ENCODE results near the gene SLC39A13.
A peak's percentile ranks its signal among the peaks of the same experiment; 100 is the strongest.

The SLC39A13 gene

DNA sequence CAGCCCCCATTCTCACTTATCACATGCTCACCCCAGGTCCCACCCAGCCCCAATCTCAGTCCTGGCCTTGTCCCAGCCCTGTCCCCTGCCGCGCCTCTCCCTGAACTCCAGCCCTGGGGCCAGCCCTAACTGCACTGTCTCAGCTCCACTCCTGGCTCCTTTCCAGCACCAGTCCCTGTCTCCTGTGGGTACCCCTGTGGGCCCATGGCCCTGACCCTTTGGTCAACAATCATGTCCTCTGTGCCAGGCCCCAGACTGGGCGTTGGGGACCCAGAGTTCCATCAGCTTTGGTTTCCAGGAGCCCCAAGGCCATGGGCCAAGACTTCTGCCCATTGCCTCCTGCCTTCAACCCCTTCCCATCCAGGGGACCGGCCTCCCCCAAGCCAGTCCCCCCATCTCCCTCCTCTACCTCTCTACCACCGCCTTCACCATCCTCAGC, 30.8 kb upstream of the SLC39A13 start:
- Histone ChIP-seq H3K4me3 (peak overlapping the region; percentile 31 to 42), H3K36me3 (no peaks in the 10 kb centered on the region), H3K27me3 (no peaks in the 10 kb centered on the region), H3K4me1 (no peaks in the 10 kb centered on the region), H3K27ac (peak overlapping the region in 1 of 2 donors; percentile 10), H3K9me3 (no peaks in the 10 kb centered on the region)
- TF ChIP-seq, protein P1, sequence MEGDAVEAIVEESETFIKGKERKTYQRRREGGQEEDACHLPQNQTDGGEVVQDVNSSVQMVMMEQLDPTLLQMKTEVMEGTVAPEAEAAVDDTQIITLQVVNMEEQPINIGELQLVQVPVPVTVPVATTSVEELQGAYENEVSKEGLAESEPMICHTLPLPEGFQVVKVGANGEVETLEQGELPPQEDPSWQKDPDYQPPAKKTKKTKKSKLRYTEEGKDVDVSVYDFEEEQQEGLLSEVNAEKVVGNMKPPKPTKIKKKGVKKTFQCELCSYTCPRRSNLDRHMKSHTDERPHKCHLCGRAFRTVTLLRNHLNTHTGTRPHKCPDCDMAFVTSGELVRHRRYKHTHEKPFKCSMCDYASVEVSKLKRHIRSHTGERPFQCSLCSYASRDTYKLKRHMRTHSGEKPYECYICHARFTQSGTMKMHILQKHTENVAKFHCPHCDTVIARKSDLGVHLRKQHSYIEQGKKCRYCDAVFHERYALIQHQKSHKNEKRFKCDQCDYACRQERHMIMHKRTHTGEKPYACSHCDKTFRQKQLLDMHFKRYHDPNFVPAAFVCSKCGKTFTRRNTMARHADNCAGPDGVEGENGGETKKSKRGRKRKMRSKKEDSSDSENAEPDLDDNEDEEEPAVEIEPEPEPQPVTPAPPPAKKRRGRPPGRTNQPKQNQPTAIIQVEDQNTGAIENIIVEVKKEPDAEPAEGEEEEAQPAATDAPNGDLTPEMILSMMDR (IDR thresholded peaks at IDR 0.05): no peak
- intact Hi-C loops (cut with DNase I; ENCODE audit: low total_unique reads): loop anchor here (5.0 to 10.0 kb wide), 2 partner anchors 70 to 477 kb away; partner anchors contain the start of gene RAPSN
- DNase-seq: no peak

DNA sequence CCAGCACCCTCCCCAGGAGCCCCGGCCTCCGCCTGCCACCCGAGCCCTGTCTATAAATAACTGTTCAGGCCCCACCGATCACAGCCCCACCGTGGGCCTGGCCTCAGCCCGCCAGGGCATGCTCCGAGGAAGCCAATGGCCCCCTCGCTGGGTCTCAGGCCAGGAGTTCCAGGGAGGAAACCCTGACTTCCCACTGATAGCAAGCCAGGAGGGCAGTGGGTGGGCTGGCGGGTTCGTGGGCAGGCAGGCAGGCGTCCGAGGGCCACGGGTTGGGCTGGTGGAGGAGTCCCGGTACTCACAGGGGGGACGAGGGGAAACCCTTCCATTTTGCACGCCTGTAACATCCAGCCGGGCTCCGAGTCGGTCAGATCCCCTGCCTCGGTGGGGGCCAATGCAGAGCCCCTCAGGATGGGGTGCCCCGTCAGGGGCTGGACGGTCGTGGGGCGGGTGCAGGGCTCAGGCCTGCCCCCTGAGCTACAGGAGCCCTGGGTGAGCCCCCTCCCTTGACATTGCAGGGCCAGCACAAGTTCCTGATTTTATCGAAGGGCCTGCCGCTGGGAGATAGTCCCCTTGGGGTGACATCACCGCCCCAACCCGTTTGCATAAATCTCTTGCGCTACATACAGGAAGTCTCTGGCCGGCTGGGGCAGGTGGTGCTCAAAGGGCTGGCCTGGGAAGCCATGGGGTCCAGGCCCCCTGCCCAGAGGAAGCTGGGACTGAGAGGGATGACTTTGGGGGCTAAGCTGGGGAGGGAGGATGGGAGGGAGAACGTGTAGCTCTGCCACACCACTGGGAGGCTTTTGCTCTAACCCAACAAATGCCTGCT, 30.2 kb upstream of the SLC39A13 start, which contains the start of gene SPI1:
SPI1 (minus strand) TSS at position 538 of the 826 bp plus-strand sequence; CDS start at position 344, 194 bp downstream.
- no peaks in the 10 kb centered on the region for H3K36me3 ChIP-seq
- no peaks in the 10 kb centered on the region for H3K27me3 ChIP-seq
- H3K27ac ChIP-seq: peak within 1 kb of the TSS in 1 of 2 donors; percentile 10
- no peaks in the 10 kb centered on the region for H3K4me1 ChIP-seq
- DNase-seq: peak; percentile 69 to 85
- H3K9me3 ChIP-seq: no peaks in the 10 kb centered on the region
- TF ChIP-seq, protein P1 (IDR thresholded peaks at IDR 0.05): no peak
- peak within 1 kb of the TSS; percentile 31 to 42 for H3K4me3 ChIP-seq
- intact Hi-C loops (cut with DNase I; ENCODE audit: low total_unique reads): loop anchor here (5.0 to 10.0 kb wide), 2 partner anchors 69 to 477 kb away; partner anchors contain the start of gene RAPSN

DNA sequence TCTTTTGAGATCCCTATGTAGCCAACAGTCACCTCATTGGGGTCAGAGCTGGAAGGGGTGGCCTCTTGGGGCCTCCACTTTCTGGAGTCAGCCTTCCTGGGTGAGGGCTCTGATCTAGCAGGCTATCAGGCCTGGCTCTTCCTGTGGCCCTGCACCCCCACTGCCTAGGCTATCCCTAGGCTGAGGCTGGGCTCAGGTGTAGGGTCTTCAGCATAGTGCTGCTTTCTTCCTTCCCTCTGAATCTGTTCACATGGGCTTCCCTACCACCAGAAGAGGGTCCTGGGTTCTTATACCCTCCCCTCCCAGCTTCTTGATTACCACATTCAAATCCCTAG, 29.6 kb upstream of the SLC39A13 start:
- intact Hi-C loops (cut with DNase I; ENCODE audit: low total_unique reads): loop anchor here (5.0 to 10.0 kb wide), 2 partner anchors 68 to 476 kb away; partner anchors contain the start of gene RAPSN
- Histone ChIP-seq H3K4me3 (no peak overlapping the region), H3K27ac (no peak overlapping the region), H3K27me3 (no peaks in the 10 kb centered on the region), H3K4me1 (no peaks in the 10 kb centered on the region), H3K9me3 (no peaks in the 10 kb centered on the region), H3K36me3 (no peaks in the 10 kb centered on the region)
- no peak for DNase-seq
- TF ChIP-seq, protein P1 (IDR thresholded peaks at IDR 0.05): no peak

DNA sequence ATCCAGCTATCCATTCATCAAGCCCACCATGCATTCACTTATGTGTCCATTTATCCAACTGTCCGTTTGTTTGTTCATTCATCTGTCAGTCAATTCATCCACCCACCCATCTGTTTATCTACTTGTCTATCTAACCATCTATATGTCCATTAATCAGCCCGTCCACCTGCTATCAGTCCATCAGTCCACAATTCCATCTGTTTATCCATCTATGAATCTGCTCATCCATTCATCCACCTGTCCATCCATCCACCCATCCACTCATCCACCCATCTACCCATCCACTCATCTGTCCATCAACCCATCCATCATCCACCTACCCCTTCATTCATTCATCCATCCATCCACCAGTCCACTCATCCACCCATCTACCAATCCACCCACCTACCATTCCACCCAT, 29.1 kb upstream of the SLC39A13 start:
- TF ChIP-seq, protein P1 (IDR thresholded peaks at IDR 0.05): no peak
- H3K27ac ChIP-seq: no peak overlapping the region
- no peak for DNase-seq
- H3K27me3 ChIP-seq: no peaks in the 10 kb centered on the region
- intact Hi-C loops (cut with DNase I; ENCODE audit: low total_unique reads): loop anchor here (5.0 to 10.0 kb wide), 2 partner anchors 68 to 475 kb away; partner anchors contain the start of gene RAPSN
- H3K4me1 ChIP-seq: no peaks in the 10 kb centered on the region
- no peak overlapping the region for H3K4me3 ChIP-seq
- no peaks in the 10 kb centered on the region for H3K9me3 ChIP-seq
- H3K36me3 ChIP-seq: no peaks in the 10 kb centered on the region

DNA sequence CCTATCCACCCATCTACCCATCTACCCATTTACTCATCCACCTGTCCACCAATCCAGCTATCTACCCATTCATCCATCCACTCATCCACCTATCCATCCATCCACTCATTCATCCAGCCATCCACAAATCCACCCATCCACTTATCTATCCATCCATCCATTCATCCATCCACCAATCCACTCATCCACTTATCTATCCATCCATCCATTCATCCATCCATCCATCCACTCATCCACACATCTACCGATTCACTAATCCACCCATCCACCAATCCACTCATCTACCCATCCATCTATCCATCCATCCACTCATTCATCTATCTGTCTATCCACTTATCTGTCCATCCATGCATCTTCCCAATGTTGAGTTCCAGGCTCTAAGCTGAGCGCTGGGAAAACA, 28.3 kb upstream of the SLC39A13 start:
- no peaks in the 10 kb centered on the region for H3K9me3 ChIP-seq
- H3K4me1 ChIP-seq: no peaks in the 10 kb centered on the region
- intact Hi-C loops (cut with DNase I; ENCODE audit: low total_unique reads): no loop called here
- no peak for DNase-seq
- H3K27ac ChIP-seq: no peak overlapping the region
- no peaks in the 10 kb centered on the region for H3K27me3 ChIP-seq
- H3K4me3 ChIP-seq: no peak overlapping the region
- H3K36me3 ChIP-seq: no peaks in the 10 kb centered on the region
- TF ChIP-seq, protein P1 (IDR thresholded peaks at IDR 0.05): no peak
